ENCODE data around the gene NAT8L. TPM values are rescaled to one million over a fixed set of nuclear protein-coding genes. Genes with fewer than 3 reads are reported as not detected.
A peak's percentile ranks its signal among the peaks of the same experiment; 100 is the strongest.

NAT8L gene
- total RNA-seq, 4 donors from 2014 or later = 0.27 to 1.2 TPM; not detected in 2

DNA sequence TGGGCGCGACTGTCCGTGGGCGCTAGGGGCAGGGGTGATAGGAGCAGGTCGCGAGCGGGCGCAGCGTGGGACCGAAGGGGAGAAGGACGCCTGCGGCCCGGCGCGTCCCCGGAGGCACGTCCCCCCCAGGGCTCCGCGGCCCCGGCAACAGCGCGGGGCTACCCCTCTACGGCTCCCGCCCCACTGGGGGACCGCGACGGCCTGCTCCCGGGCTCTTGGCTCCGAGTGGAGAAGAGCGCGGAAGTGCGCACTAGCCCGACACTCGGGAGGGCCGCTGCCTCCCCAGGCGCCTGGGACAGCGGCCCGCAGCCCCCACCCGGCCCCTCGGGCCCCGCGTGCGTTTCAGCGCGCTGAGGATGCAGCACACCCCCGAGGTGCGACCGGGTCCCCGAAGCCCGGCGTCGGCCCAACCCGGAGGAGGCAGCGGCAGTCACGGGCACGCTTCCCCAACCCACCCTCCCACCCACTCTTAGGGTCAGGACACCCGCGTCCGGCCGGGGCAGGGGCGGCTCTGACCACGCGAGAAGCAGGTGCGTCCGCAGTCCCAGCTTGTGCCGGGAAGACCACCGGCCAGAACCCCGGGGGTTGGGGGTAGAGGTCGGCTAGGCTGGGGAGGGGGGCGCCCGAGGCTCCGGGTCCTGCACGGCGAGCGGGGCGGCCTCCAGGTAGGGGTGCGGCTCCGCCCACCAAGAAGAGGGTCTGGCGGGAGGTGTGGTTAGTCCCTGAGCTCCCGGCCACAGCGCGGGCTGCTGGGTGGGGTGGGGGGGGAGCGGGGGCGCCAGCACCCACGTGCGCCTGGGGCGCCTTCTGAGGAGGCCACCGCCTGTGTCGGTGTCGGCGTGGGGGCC lies 18.5 kb upstream of the NAT8L start:
- Histone ChIP-seq H3K9me3 (no peaks in the 10 kb centered on the region), H3K27me3 (peaks cover 6 to 15% of the 10 kb centered on the region in 2 donors), H3K4me3 (peak overlapping the region; percentile 37 to 50), H3K4me1 (peaks cover 0 to 23% of the 10 kb centered on the region in 2 donors), H3K27ac (no peak overlapping the region), H3K36me3 (no peaks in the 10 kb centered on the region)
- intact Hi-C loops (cut with DNase I; ENCODE audit: low total_unique reads) = no loop called here
- TF ChIP-seq CTCF (IDR thresholded peaks at IDR 0.05) (no peak), POLR2A (IDR thresholded peaks at IDR 0.05) (no peak)
- DNase-seq = no peak

GRCh38 chr4:2041239-2042130 lies 17.6 kb upstream of the NAT8L start:
- Histone ChIP-seq H3K4me1 (peaks cover 0 to 23% of the 10 kb centered on the region in 2 donors), H3K27ac (no peak overlapping the region), H3K9me3 (no peaks in the 10 kb centered on the region), H3K36me3 (no peaks in the 10 kb centered on the region), H3K4me3 (peak overlapping the region; percentile 37 to 50), H3K27me3 (peaks cover 6 to 15% of the 10 kb centered on the region in 2 donors)
- intact Hi-C loops (cut with DNase I; ENCODE audit: low total_unique reads) = no loop called here
- DNase-seq = peak in 1 of 2 donors; percentile 41
- no peak for TF ChIP-seq POLR2A (IDR thresholded peaks at IDR 0.05)
- TF ChIP-seq CTCF (IDR thresholded peaks at IDR 0.05) = no peak

GRCh38 chr4:2042204-2042946 lies 16.8 kb upstream of the NAT8L start:
- Histone ChIP-seq H3K27me3 (peaks cover 6 to 15% of the 10 kb centered on the region in 2 donors), H3K4me3 (peak overlapping the region; percentile 37 to 50), H3K36me3 (no peaks in the 10 kb centered on the region), H3K4me1 (peaks cover 0 to 23% of the 10 kb centered on the region in 2 donors), H3K9me3 (no peaks in the 10 kb centered on the region), H3K27ac (no peak overlapping the region)
- TF ChIP-seq POLR2A (IDR thresholded peaks at IDR 0.05) (no peak), CTCF (IDR thresholded peaks at IDR 0.05) (no peak)
- no peak for DNase-seq
- intact Hi-C loops (cut with DNase I; ENCODE audit: low total_unique reads) = no loop called here

DNA sequence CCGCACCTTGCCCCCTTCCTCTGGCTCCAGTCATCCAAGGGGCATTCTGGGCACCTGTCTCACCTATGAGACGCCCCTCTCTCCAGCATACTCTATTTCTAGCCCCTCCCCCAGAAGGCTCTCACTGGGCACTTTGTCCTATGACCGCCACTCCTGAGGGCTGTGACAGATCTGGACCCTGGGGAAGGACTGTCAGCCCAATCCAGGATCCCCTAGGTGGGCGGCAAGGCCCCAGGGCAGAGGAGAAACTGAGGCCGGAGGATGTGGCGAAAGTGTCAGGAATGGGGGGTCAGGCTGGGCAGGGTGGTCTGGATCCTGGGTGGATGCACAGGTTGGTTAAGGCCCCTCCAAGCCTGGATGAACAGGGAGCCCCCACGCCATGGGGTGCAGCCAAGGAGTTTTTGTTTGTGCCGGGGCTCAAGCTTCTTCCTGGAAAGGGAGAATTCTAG lies 16.2 kb upstream of the NAT8L start:
- DNase-seq = no peak
- intact Hi-C loops (cut with DNase I; ENCODE audit: low total_unique reads) = no loop called here
- no peak overlapping the region for H3K27ac ChIP-seq
- no peaks in the 10 kb centered on the region for H3K9me3 ChIP-seq
- peaks cover 6 to 15% of the 10 kb centered on the region in 2 donors for H3K27me3 ChIP-seq
- TF ChIP-seq POLR2A (IDR thresholded peaks at IDR 0.05) (no peak), CTCF (IDR thresholded peaks at IDR 0.05) (no peak)
- H3K4me1 ChIP-seq = peaks cover 0 to 23% of the 10 kb centered on the region in 2 donors
- no peak overlapping the region for H3K4me3 ChIP-seq
- H3K36me3 ChIP-seq = no peaks in the 10 kb centered on the region
